GM12878 (cell line): ENCODE results near the gene DNAH9. TPM values are rescaled to one million over a fixed set of nuclear protein-coding genes. Genes with fewer than 3 reads are reported as not detected.

Experiments
- ATAC-seq: fragments of 200-7000 bp; cut with Tn5 transposase; 3 replicates; pipeline ENCODE4 v1.9.1; 2020; ENCODE audit warnings: mild to moderate bottlenecking, moderate library complexity
- BruUV-seq: library from RNA; stranded (reverse); fragments of 400-500 nt; replicated peaks from 2 replicates; lab custom pipeline; 2021; lab: Mats Ljungman, UMichigan
- CTCF ChIA-PET: fragments of 300-600 bp; sonication (Branson Sonifier 250); formaldehyde crosslinking; extraction: SDS; loops from one replicate; lab custom pipeline; 2021; ENCODE audit warnings: inconsistent platforms; lab: Yijun Ruan, JAX
- POLR2A ChIA-PET: fragments of 350-600 bp; formaldehyde crosslinking; extraction: SDS; loops from one replicate; lab custom pipeline; 2021; ENCODE audit warnings: inconsistent platforms; lab: Charles Lee
- RAD21 ChIA-PET: fragments of 300-600 bp; sonication (Branson Sonifier 250); formaldehyde crosslinking; loops from one replicate; lab custom pipeline; 2023; ENCODE audit warnings: antibody characterized with exemption; ENCODE audit not compliant: unreplicated experiment; lab: Charles Lee
- SMC1A ChIA-PET: fragments of 300-600 bp; sonication (Branson Sonifier 250); formaldehyde crosslinking; loops from one replicate; lab custom pipeline; 2023; ENCODE audit not compliant: unreplicated experiment, uncharacterized antibody; lab: Charles Lee
- DNase-seq: peaks from one replicate; pipeline ENCODE4 v3.0.0-alpha.2; 2011; ENCODE audit warnings: low read depth, low spot score
- FAIRE-seq: peaks from 3 replicates; lab custom pipeline; 2011; peaks lifted over from hg19 to GRCh38; lab: Jason Lieb, UNC
- H2AFZ ChIP-seq: 2 replicates; pipeline ENCODE4 v1.6.0; 2011; ENCODE audit warnings: low read depth, low read length, control low read depth; ENCODE audit not compliant: control insufficient read depth
- H3K27ac ChIP-seq: 2 replicates; pipeline ENCODE4 v1.5.1; 2011; ENCODE audit warnings: control low read depth; ENCODE audit not compliant: control insufficient read depth, insufficient read depth
- H3K27me3 ChIP-seq, 2 experiments: replicated peaks in 1 of 2; 2 replicates each; pipeline versions ENCODE4 v1.6.0 to v1.6.1; 2011; ENCODE audit warnings: low read length in 1 of 2; ENCODE audit not compliant: control insufficient read depth in 2 of 2, insufficient read depth in 2 of 2
- H3K36me3 ChIP-seq, 2 experiments: 2 replicates each; pipeline ENCODE4 v1.5.1; 2011; ENCODE audit warnings: low read length in 1 of 2; ENCODE audit not compliant: control insufficient read depth in 2 of 2, insufficient read depth in 2 of 2
- H3K4me1 ChIP-seq: 2 replicates; pipeline ENCODE4 v1.6.1; 2011; ENCODE audit warnings: mild to moderate bottlenecking, low read length, moderate library complexity, mixed read lengths; ENCODE audit not compliant: control insufficient read depth, insufficient read depth
- H3K4me2 ChIP-seq: 2 replicates; pipeline ENCODE4 v1.6.0; 2011; ENCODE audit warnings: control low read depth; ENCODE audit not compliant: control insufficient read depth, insufficient read depth
- H3K4me3 ChIP-seq: fragments of 200-600 bp; sonication (generic); 2 replicates; pipeline ENCODE4 v1.5.1; 2016
- H3K79me2 ChIP-seq: 2 replicates; pipeline ENCODE4 v1.6.0; 2011; ENCODE audit warnings: low read length; ENCODE audit not compliant: control insufficient read depth, insufficient read depth
- H3K9ac ChIP-seq: 2 replicates; pipeline ENCODE4 v1.8.0; 2011; ENCODE audit warnings: low read length, control low read depth, mixed read lengths; ENCODE audit not compliant: control insufficient read depth, insufficient read depth
- H3K9me3 ChIP-seq: replicated peaks from 3 replicates; pipeline ENCODE4 v1.5.1; 2011; ENCODE audit warnings: mild to moderate bottlenecking, low read length; ENCODE audit not compliant: control insufficient read depth, insufficient read depth
- H4K20me1 ChIP-seq: 2 replicates; pipeline ENCODE4 v1.6.0; 2011; ENCODE audit not compliant: control insufficient read depth, insufficient read depth
- BACH1 ChIP-seq: fragments of 450-650 bp; IDR thresholded peaks from 2 replicates; pipeline ENCODE4 v1.6.1; 2017; ENCODE audit warnings: mild to moderate bottlenecking, borderline replicate concordance
- CBX3 ChIP-seq: fragments of 200-600 bp; sonication (generic); IDR thresholded peaks from 2 replicates; pipeline ENCODE4 v1.6.1; 2016; ENCODE audit warnings: low read depth, borderline replicate concordance
- HCFC1 ChIP-seq: fragments of 150-350 bp; IDR thresholded peaks from 2 replicates; pipeline ENCODE4 v1.6.1; 2014; ENCODE audit warnings: low read length
- JUNB ChIP-seq: IDR thresholded peaks from 2 replicates; pipeline ENCODE4 v1.6.1; 2016; ENCODE audit warnings: antibody characterized with exemption, mild to moderate bottlenecking
- KLF5 ChIP-seq: fragments of 450-650 bp; IDR thresholded peaks from 2 replicates; pipeline ENCODE4 v1.6.1; 2014; ENCODE audit warnings: mild to moderate bottlenecking; ENCODE audit not compliant: partially characterized antibody
- NR2C2 ChIP-seq: IDR thresholded peaks from 2 replicates; pipeline ENCODE4 v1.6.1; 2011; ENCODE audit warnings: borderline replicate concordance, low read depth; ENCODE audit not compliant: control insufficient read depth, insufficient read length
- POLR2AphosphoS2 ChIP-seq: IDR thresholded peaks from 2 replicates; pipeline ENCODE4 v1.6.1; 2011; ENCODE audit warnings: low read depth, mild to moderate bottlenecking, low read length, improper control_type of control experiment, moderate library complexity
- STAT3 ChIP-seq: IDR thresholded peaks from 2 replicates; pipeline ENCODE4 v1.6.1; 2011; ENCODE audit warnings: low read depth, low read length, improper control_type of control experiment
- TBL1XR1 ChIP-seq: IDR thresholded peaks from 2 replicates; pipeline ENCODE4 v1.6.1; 2012; ENCODE audit warnings: low read depth, low read length, improper control_type of control experiment
- ZSCAN29 ChIP-seq: fragments of 450-650 bp; IDR thresholded peaks from 2 replicates; pipeline ENCODE4 v1.6.1; 2017; ENCODE audit warnings: mild to moderate bottlenecking, moderate library complexity
- WGBS: methylation state at CpG from one replicate; pipeline ENCODE4 v1.1.6; 2016; ENCODE audit warnings: low lambda C conversion rate; ENCODE audit not compliant: insufficient replicate concordance, insufficient coverage; ENCODE audit errors: missing lambda C conversion rate; 5-methylcytosine and 5-hydroxymethylcytosine counted together
- in situ Hi-C: fragments of 300-500 bp; cut with MboI; formaldehyde crosslinking; loops from 9 replicates; pipeline ENCODE4 v1.14.3; 2018; ENCODE audit warnings: mixed read lengths
- intact Hi-C: fragments of 100-400 bp; cut with micrococcal nuclease; formaldehyde crosslinking; loops from one replicate; pipeline ENCODE4 v1.14.2; 2022; ENCODE audit not compliant: unreplicated experiment
- polyA plus RNA-seq, 11 experiments: library from polyadenylated mRNA; depleted of rRNA in 4 of 11; unstranded in 6 of 11; stranded (reverse) in 5 of 11; fragments of >200 nt; fragmentation: Nextera tagmentation in 4 of 11; fragmentation: Illumina TruSeq in 1 of 11; extraction: Ambion mirVana in 4 of 11; extraction: Trizol in 1 of 11; gene quantifications; 1 replicate in 1 of 11; 2 replicates in 10 of 11; pipeline versions ENCODE4 v1.2.1 to v1.2.3, GENCODE V29; 2011 to 2016; ENCODE audit warnings: inconsistent platforms in 2 of 11, missing spikeins in 2 of 11, low read depth in 1 of 11
- total RNA-seq, 4 experiments: library from RNA; depleted of rRNA in 3 of 4; stranded (reverse); fragments of >200 nt in 3 of 4; fragmentation: Illumina TruSeq in 1 of 4; extraction: Trizol in 1 of 4; gene quantifications; 2 replicates each; pipeline versions ENCODE4 v1.2.1 to v1.2.3, GENCODE V29; 2013 to 2021
- TF ChIP-seq, protein P1 (sequence below): IDR thresholded peaks from 2 replicates; pipeline ENCODE4 v1.6.1; 2012; ENCODE audit warnings: improper control_type of control experiment, low read depth, low read length; ENCODE audit not compliant: insufficient replicate concordance
- TF ChIP-seq, protein P2 (sequence below): fragments of 450-650 bp; IDR thresholded peaks from 2 replicates; pipeline ENCODE4 v1.6.1; 2014; ENCODE audit warnings: mild to moderate bottlenecking
- TF ChIP-seq, protein P3 (sequence below): fragments of 450-650 bp; IDR thresholded peaks from 2 replicates; pipeline ENCODE4 v1.6.1; 2018; ENCODE audit warnings: mild to moderate bottlenecking, low read depth, moderate library complexity; ENCODE audit not compliant: partially characterized antibody

DNAH9 gene
- total and polyA plus RNA-seq, 10 of the 15 experiments (the other 5 are each of a cell fraction or from before 2014, with no cell fraction given), result 0.10 to 0.40 (median 0.19) TPM; not detected in 7

DNA sequence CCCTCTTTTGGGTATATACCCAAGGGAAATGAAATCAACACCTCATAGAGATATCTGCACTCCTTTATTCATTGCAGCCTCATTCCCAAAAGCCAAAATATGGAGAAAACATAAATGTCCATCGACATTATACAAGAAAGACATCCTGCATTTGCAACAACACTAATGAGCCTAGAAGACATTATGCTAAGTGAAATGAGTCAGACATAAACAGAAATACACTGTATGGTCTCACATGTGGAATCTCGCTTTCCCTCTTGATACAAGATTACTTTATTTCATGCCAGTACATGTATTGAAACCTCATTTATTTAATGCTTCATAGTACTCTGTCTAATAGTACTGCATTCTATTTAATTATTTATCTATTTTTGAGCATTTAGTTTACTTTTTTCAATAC lies 241.8 kb downstream of the DNAH9 start (continued):
- TF ChIP-seq TBL1XR1 (no peak), KLF5 (no peak)
- TF ChIP-seq, protein P1, sequence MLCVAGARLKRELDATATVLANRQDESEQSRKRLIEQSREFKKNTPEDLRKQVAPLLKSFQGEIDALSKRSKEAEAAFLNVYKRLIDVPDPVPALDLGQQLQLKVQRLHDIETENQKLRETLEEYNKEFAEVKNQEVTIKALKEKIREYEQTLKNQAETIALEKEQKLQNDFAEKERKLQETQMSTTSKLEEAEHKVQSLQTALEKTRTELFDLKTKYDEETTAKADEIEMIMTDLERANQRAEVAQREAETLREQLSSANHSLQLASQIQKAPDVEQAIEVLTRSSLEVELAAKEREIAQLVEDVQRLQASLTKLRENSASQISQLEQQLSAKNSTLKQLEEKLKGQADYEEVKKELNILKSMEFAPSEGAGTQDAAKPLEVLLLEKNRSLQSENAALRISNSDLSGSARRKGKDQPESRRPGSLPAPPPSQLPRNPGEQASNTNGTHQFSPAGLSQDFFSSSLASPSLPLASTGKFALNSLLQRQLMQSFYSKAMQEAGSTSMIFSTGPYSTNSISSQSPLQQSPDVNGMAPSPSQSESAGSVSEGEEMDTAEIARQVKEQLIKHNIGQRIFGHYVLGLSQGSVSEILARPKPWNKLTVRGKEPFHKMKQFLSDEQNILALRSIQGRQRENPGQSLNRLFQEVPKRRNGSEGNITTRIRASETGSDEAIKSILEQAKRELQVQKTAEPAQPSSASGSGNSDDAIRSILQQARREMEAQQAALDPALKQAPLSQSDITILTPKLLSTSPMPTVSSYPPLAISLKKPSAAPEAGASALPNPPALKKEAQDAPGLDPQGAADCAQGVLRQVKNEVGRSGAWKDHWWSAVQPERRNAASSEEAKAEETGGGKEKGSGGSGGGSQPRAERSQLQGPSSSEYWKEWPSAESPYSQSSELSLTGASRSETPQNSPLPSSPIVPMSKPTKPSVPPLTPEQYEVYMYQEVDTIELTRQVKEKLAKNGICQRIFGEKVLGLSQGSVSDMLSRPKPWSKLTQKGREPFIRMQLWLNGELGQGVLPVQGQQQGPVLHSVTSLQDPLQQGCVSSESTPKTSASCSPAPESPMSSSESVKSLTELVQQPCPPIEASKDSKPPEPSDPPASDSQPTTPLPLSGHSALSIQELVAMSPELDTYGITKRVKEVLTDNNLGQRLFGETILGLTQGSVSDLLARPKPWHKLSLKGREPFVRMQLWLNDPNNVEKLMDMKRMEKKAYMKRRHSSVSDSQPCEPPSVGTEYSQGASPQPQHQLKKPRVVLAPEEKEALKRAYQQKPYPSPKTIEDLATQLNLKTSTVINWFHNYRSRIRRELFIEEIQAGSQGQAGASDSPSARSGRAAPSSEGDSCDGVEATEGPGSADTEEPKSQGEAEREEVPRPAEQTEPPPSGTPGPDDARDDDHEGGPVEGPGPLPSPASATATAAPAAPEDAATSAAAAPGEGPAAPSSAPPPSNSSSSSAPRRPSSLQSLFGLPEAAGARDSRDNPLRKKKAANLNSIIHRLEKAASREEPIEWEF, result no peak

DNA sequence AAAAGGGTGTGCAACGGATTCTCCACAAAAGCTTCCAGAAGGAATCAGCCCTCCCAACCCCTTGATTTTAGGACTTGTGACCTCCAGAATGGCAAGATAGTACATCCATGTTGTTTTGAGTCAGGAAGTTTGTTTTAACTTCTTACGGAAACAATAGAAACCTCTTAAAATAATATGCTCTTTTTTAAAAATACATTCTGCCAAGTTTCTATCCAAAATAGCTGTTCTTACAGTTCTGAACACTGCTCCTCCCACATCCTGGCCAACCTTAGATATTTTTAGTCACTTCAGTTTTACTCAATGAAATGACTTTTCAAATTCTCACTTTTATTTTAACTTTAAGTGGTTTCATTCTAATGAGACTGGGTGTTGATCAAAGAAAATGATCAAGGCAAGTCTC lies 242.6 kb downstream of the DNAH9 start:
- ChIA-PET CTCF (no interaction called here), RAD21 (no interaction called here), POLR2A (no interaction called here), SMC1A (no interaction called here)
- H3K9me3 ChIP-seq, result no peaks in the 10 kb centered on the region
- H3K9ac ChIP-seq, result no peak overlapping the region
- intact Hi-C loops (no loop called here), in situ Hi-C loops (loop anchor here (25.0 kb wide), 1 partner anchor 554 kb away; no protein-coding TSS in a partner anchor)
- ATAC-seq (no peak), FAIRE-seq (no peak), DNase-seq (no peak)
- no peaks in the 10 kb centered on the region for H3K27me3 ChIP-seq
- WGBS, result 36% methylated on average over 2 of the region's 2 CpGs
- H3K4me2 ChIP-seq, result no peak overlapping the region
- no peak overlapping the region for H3K4me3 ChIP-seq
- no peaks in the 10 kb centered on the region for H3K79me2 ChIP-seq
- H4K20me1 ChIP-seq, result no peaks in the 10 kb centered on the region
- no peak overlapping the region for H2AFZ ChIP-seq
- H3K4me1 ChIP-seq, result no peaks in the 10 kb centered on the region
- BruUV-seq, result no TSS peak
- H3K36me3 ChIP-seq, result no peaks in the 10 kb centered on the region
- H3K27ac ChIP-seq, result no peak overlapping the region
- TF ChIP-seq POLR2AphosphoS2 (no peak), NR2C2 (no peak), ZSCAN29 (no peak), JUNB (no peak), CBX3 (no peak), HCFC1 (no peak), STAT3 (no peak), BACH1 (no peak)
- TF ChIP-seq, protein P2, sequence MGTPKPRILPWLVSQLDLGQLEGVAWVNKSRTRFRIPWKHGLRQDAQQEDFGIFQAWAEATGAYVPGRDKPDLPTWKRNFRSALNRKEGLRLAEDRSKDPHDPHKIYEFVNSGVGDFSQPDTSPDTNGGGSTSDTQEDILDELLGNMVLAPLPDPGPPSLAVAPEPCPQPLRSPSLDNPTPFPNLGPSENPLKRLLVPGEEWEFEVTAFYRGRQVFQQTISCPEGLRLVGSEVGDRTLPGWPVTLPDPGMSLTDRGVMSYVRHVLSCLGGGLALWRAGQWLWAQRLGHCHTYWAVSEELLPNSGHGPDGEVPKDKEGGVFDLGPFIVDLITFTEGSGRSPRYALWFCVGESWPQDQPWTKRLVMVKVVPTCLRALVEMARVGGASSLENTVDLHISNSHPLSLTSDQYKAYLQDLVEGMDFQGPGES, result no peak
- TF ChIP-seq, protein P3, sequence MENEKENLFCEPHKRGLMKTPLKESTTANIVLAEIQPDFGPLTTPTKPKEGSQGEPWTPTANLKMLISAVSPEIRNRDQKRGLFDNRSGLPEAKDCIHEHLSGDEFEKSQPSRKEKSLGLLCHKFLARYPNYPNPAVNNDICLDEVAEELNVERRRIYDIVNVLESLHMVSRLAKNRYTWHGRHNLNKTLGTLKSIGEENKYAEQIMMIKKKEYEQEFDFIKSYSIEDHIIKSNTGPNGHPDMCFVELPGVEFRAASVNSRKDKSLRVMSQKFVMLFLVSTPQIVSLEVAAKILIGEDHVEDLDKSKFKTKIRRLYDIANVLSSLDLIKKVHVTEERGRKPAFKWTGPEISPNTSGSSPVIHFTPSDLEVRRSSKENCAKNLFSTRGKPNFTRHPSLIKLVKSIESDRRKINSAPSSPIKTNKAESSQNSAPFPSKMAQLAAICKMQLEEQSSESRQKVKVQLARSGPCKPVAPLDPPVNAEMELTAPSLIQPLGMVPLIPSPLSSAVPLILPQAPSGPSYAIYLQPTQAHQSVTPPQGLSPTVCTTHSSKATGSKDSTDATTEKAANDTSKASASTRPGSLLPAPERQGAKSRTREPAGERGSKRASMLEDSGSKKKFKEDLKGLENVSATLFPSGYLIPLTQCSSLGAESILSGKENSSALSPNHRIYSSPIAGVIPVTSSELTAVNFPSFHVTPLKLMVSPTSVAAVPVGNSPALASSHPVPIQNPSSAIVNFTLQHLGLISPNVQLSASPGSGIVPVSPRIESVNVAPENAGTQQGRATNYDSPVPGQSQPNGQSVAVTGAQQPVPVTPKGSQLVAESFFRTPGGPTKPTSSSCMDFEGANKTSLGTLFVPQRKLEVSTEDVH, result no peak
